22Rv1 (cell line): Measurements from ENCODE around the gene RMI2.

ENCODE experiments used
- CTCF ChIP-seq: fragments of 450-650 bp; IDR thresholded peaks from 2 replicates; pipeline ENCODE4 v1.5.1; 2017; ENCODE audit warnings: mild to moderate bottlenecking
- ZFX ChIP-seq: fragments of 450-650 bp; IDR thresholded peaks from 2 replicates; pipeline ENCODE4 v1.6.1; 2017; ENCODE audit warnings: antibody characterized with exemption, borderline replicate concordance

GRCh38 chr16:11392041-11392581 lies 46.9 kb downstream of the RMI2 start:
- TF ChIP-seq CTCF (no peak), ZFX (no peak)
